Measurements from ENCODE around the gene OR5H1.
"Not testable (repeated sequence)": the region's sequence is repeated elsewhere in the genome, so short reads cannot be mapped to it uniquely, and the experiment has no call there.

The OR5H1 gene

GRCh38 chr3:98114264-98114663, 16.3 kb upstream of the OR5H1 start:
- no peak for TF ChIP-seq CTCF (IDR thresholded peaks at IDR 0.05; ENCODE audit: insufficient read depth, low read depth, low read length, missing control alignments)
- no peak for DNase-seq (ENCODE audit: low read depth)
- H3K4me3 ChIP-seq (ENCODE audit: low read length) = no peak overlapping the region

GRCh38 chr3:98115717-98116116, 14.8 kb upstream of the OR5H1 start:
- no peak for DNase-seq (ENCODE audit: low read depth)
- no peak for TF ChIP-seq CTCF (IDR thresholded peaks at IDR 0.05; ENCODE audit: insufficient read depth, low read depth, low read length, missing control alignments)

GRCh38 chr3:98136631-98137030, 6.1 kb downstream of the OR5H1 start:
- TF ChIP-seq CTCF (IDR thresholded peaks at IDR 0.05; ENCODE audit: insufficient read depth, low read depth, low read length, missing control alignments) = no peak
- no peak overlapping the region for H3K4me3 ChIP-seq (ENCODE audit: low read length)
- no peak for DNase-seq (ENCODE audit: low read depth)

More at GRCh38 chr3:98115717-98116116, 14.8 kb upstream of the OR5H1 start:
- no peak overlapping the region for H3K4me3 ChIP-seq (ENCODE audit: low read length)

- not testable (repeated sequence) for DNase-seq (ENCODE audit: low read depth); H3K4me3 ChIP-seq (ENCODE audit: low read length)
Observed at GRCh38 chr3:98137826-98138557, 7.5 kb downstream of the OR5H1 start.

GRCh38 chr3:98140531-98140930, 10.0 kb downstream of the OR5H1 start:
- DNase-seq (ENCODE audit: low read depth) = no peak
- no peak for TF ChIP-seq CTCF (IDR thresholded peaks at IDR 0.05; ENCODE audit: insufficient read depth, low read depth, low read length, missing control alignments)
- no peak overlapping the region for H3K4me3 ChIP-seq (ENCODE audit: low read length)

- no peak for DNase-seq (ENCODE audit: low read depth)
- no peak for TF ChIP-seq CTCF (IDR thresholded peaks at IDR 0.05; ENCODE audit: insufficient read depth, low read depth, low read length, missing control alignments)
- H3K4me3 ChIP-seq (ENCODE audit: low read length) = no peak within 1 kb of the TSS
Observed at GRCh38 chr3:98147179-98147578, 16.7 kb downstream of the OR5H1 start, which contains the start of gene OR5H14. OR5H14 (plus strand) TSS chr3:98147479; CDS start chr3:98149386, 1,907 bp downstream.

- H3K4me3 ChIP-seq (ENCODE audit: low read length) = no peak overlapping the region
- no peak for DNase-seq (ENCODE audit: low read depth)
- TF ChIP-seq CTCF (IDR thresholded peaks at IDR 0.05; ENCODE audit: insufficient read depth, low read depth, low read length, missing control alignments) = no peak
Observed at GRCh38 chr3:98148751-98149150, 18.2 kb downstream of the OR5H1 start.

GRCh38 chr3:98149456-98149855, 18.9 kb downstream of the OR5H1 start:
- DNase-seq (ENCODE audit: low read depth); H3K4me3 ChIP-seq (ENCODE audit: low read length): not testable (repeated sequence)

Measured in epithelial cell of esophagus (primary cell).